Mesenteric fat pad (tissue), 1 donor: ENCODE data around the gene SMPD3. TPM values are rescaled to one million over a fixed set of nuclear protein-coding genes. Genes with fewer than 3 reads are reported as not detected.
A peak's percentile ranks its signal among the peaks of the same experiment; 100 is the strongest.
"Not testable (repeated sequence)": the region's sequence is repeated elsewhere in the genome, so short reads cannot be mapped to it uniquely, and the experiment has no call there.

Source experiments
- DNase-seq: peaks from one replicate; pipeline ENCODE4 v3.0.0-alpha.2; 2020; ENCODE audit warnings: low spot score
- long read RNA-seq: library from polyadenylated mRNA; unstranded; transcript quantifications from one replicate; pipeline ENCODE4 v2.0.0, GENCODE V29; 2020
- total RNA-seq: library from RNA; stranded (reverse); fragmentation: NEBNext Ultra II Directional; extraction: Animal tissue kit (Norgen Biotek cat#: 25700); gene quantifications from one replicate; pipeline ENCODE4 v1.2.1, GENCODE V29; 2021
- donor health status: DM: yes; HTN: yes; CAD: no.

Gene SMPD3
- total RNA-seq, result 0.58 TPM
- long read RNA-seq, partial matches to known transcripts, result 3 of 3 reads
- long read RNA-seq, other reads (novel, unspliced or antisense), result 0 of 3 reads

- DNase-seq, result peak; percentile 98
Measured at GRCh38 chr16:68448360-68448970, at the start of gene SMPD3. Gene SMPD3, minus strand, starts transcription at chr16:68448508. Its CDS starts 76,327 bp downstream, at chr16:68372181.

DNA sequence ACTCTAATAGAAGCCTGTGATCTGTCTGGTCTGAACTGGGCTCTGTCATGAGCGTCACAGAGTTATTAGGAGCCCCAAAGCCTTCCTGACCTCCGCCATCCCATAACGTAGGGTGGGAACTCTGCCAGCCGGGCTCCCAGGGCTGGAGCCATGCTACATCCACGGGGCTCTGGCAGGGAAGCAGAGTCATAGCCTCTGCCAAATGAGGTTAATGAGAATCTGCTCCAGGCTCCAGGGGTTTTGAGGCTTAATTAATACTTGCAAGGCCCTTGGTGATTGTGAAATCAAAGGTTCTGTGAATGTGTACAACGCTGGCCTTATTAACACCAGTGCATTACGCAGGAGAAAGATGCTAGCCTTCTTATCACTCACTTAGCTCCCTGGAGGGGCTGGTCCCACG is 48.4 kb upstream of the SMPD3 start:
- no peak for DNase-seq

DNA sequence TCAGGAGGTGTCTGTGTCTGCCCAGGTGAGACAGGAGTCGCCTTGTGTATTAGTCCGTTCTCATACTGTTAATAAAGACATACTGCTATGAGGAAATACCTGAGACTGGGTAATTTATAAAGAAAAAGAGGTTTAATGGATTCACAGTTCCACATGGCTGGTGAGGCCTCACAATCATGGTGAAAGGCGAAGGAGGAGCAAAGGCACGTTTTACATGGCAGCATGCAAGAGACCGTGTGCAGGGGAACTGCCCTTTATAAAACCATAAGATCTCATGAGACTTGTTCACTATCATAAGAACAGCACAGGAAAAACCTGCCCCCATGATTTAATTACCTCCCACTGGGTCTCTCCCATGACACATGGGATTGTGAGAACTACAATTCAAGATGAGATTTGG is 46.0 kb upstream of the SMPD3 start:
- DNase-seq, result not testable (repeated sequence)

DNA sequence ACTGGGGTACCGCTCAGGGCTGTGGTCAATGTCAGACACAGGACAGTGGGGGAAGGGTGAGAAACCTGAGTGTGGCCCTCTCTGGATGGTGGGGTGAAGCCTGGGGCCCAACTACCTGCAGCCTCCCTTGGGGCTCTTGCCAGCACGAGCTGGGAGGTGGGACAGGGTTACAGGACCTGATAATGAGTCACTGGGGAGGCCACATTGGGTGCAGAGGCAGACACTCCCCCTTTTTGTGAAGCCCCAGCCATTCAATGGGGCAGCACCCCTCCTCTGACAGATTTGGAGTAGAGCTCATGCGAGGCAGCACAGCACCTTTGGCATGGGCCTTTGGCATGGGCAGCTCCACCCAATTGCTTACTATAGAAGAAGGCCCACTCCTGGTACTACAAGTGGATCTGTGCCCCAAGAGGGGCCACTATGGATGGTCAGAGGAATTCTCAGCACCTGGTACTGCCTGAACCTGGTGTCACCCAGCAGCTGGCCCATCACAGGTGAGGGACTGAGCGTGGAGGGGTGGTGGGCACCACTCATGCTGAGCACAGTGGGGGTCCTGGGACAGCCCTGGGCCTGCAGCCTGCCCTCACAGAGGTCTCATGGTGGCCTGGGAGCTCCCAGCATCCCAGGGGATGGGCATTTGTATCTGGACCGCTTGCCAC is 45.2 kb upstream of the SMPD3 start:
- no peak for DNase-seq

GRCh38 chr16:68492543-68493411 is 44.5 kb upstream of the SMPD3 start:
- DNase-seq, result no peak

- no peak for DNase-seq
Measured at GRCh38 chr16:68492151-68492542, 43.8 kb upstream of the SMPD3 start.

DNA sequence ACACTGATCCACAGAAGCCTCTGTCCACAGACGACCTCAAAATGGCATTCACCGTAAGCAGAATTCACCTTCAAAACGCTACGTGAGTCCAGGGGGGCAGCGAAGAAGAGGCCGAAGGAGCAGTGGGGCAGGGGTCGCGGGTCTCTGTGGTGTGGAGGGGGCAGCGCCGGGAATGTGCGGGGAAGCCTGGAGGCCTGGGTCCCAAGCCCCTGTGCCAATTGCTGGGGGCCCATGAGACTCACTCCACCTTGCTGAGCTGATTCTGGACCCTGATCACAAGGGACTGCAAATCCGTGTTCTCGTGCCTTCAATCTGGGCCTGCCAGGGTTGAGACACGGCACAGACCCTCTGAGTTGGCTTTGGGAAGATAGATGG is 43.3 kb upstream of the SMPD3 start:
- DNase-seq, result no peak

- DNase-seq, result no peak
Measured at GRCh38 chr16:68490829-68491575, 42.7 kb upstream of the SMPD3 start.

GRCh38 chr16:68490358-68490757 is 42.0 kb upstream of the SMPD3 start:
- DNase-seq, result no peak

DNA sequence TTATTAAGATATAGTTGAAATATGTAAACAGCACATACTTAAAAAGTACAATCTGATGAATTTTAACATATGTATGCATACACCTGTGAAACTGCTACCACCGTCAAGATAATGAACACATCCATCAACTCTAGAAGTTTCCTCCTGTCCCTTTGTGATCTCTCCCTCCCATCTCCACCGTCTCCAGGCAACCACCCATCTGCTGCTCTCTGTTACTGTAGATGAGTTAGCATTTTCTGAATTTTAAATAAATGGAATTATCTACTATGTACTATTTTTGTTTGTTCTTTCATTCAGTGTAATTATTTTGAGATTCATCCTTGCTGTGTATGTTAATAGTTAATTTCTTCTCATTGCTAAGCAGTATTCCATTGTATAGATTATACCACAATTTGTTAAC is 40.2 kb upstream of the SMPD3 start:
- DNase-seq, result no peak

DNA sequence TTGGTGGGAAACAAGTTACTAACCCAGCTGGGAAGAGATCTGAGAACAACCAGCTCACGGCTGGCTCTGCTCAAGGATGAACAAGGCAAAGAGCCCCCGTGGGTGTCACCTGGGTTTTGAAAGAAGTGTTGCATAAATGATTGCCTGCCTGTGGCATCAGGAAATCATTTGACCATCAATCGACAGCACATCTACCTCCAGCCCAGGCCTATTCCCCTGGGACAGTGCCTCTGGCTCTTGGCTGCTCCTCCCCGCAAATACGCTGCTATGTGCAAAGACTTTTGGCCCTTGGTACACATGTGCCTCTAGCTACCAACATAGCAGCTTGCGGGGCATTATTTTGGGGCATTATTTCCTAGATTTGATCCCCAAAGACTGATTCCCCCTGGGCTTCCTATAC is 39.4 kb upstream of the SMPD3 start:
- DNase-seq, result no peak

DNA sequence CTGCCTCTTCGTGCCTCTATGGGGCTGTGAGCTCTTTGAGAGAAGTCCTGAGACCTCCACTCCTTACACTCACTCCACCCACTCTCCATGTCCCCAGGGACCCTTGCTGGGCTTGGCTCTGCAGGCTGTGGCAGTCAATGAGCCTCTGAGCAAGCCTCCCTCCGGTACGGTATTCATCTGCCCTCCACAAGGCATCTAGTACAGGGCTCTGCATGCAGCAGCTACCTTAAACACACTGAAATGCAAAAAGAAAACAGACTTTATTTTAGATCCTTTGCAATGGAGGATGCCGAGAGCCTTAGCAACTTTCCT is 38.9 kb upstream of the SMPD3 start:
- no peak for DNase-seq

GRCh38 chr16:68486502-68487202 is 38.3 kb upstream of the SMPD3 start:
- no peak for DNase-seq

- DNase-seq, result no peak
Measured at GRCh38 chr16:68481636-68482035, 33.3 kb upstream of the SMPD3 start.

GRCh38 chr16:68480084-68480995 is 32.0 kb upstream of the SMPD3 start:
- DNase-seq, result no peak

GRCh38 chr16:68479271-68479670 is 31.0 kb upstream of the SMPD3 start:
- no peak for DNase-seq

- DNase-seq, result no peak
Measured at GRCh38 chr16:68478526-68479250, 30.4 kb upstream of the SMPD3 start.

GRCh38 chr16:68475071-68475470 is 26.8 kb upstream of the SMPD3 start:
- DNase-seq, result peak; percentile 30

DNA sequence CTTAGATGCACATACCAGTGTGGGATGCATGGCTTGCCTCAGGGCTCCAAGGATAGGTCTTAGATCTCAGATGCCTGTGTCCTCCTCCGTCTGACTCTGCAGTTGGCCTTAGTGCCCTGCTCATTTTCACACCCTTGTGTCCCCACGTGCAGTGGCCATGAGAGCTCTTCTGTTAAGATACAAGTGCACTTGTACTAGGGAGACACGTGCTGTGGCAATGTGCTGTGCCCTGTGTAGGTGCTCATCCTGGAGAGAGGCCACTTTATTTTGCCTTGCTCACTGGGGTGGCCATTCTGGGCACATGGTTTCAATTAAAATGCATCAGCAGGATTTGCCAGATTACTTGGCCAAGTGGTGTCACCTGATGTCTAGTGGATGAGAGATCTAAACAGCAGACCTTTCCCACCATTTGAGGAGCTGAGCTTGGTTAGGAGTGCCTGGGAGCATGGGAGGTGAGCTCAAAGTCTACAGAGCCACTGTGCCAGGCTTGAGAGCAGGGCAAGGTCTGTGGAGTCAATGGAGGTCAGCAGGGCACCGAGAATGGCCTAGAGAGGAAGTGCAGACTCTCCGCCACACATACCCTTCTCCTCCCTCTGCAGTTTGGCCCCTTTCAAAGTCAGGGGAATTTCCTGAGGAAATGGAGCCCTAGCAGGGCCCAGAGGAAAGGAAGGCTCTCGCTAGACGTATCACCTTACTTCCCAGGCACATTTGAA is 25.2 kb upstream of the SMPD3 start:
- peak; percentile 72 for DNase-seq
